ENCODE results near the gene E4F1.

DNA sequence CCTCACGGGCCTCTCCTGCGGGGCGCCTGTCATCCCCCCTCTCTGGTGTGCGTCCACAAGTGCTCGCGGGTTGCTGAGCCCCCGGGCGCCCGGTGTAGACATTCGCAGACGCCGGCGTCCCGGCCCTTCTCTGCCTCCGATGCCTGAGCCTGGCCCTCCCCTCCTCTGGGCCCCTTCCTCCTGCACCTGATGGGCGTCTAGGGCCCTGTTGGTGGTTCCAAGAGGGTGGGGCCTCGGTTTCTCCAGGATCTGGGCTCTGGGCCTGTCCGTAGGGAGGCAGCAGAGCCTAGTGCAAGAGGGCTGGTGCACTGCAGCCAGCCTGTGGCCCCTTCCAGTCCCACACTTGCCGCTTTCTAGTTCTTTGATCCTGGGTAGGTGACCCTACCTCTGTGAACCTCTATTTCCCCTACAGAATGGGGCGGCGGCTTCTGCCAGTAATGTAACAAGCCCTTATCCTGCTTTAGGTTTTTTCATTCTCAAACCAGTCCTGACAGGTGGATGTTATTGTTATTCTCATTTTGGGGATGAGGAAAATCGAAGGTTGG is 623 bp downstream of the E4F1 start:
- TF ChIP-seq EZH2phosphoT487 (IDR thresholded peaks at IDR 0.05; ENCODE audit: insufficient read depth, low read depth) (no peak), EZH2 (IDR thresholded peaks at IDR 0.05; ENCODE audit: insufficient read depth, poor library complexity, severe bottlenecking) (no peak)
